Measurements from ENCODE around the gene CNNM1.

Gene CNNM1

DNA sequence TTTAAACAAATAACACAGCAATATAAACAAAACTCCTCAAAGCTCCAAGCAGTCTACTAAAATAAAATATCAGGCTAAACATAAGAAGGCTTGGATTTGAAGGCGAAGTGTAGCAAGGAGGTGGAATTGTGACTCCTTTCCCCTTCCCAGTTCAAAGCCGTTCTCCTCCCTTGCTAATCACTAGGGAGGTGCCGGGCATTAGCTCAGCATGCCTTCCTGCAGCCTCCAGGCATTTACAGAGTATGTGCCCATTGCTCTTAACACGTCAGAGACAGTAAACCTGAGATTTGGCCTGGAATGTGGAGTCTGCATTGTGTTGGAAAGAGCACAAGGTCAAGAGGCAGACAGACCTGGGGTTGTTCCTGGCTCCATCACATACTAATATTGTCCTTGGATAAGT lies 15.6 kb downstream of the CNNM1 start:
- H3K4me3 ChIP-seq (ENCODE audit: low read depth, low read length), result no peak overlapping the region
- DNase-seq (ENCODE audit: low read depth, low spot score), result no peak
- POLR2A ChIA-PET, result no interaction called here
- CTCF ChIA-PET, result no interaction called here
- TF ChIP-seq, protein P1, sequence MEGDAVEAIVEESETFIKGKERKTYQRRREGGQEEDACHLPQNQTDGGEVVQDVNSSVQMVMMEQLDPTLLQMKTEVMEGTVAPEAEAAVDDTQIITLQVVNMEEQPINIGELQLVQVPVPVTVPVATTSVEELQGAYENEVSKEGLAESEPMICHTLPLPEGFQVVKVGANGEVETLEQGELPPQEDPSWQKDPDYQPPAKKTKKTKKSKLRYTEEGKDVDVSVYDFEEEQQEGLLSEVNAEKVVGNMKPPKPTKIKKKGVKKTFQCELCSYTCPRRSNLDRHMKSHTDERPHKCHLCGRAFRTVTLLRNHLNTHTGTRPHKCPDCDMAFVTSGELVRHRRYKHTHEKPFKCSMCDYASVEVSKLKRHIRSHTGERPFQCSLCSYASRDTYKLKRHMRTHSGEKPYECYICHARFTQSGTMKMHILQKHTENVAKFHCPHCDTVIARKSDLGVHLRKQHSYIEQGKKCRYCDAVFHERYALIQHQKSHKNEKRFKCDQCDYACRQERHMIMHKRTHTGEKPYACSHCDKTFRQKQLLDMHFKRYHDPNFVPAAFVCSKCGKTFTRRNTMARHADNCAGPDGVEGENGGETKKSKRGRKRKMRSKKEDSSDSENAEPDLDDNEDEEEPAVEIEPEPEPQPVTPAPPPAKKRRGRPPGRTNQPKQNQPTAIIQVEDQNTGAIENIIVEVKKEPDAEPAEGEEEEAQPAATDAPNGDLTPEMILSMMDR (IDR thresholded peaks at IDR 0.05; ENCODE audit: insufficient read depth, low read length, missing control alignments), result no peak

DNA sequence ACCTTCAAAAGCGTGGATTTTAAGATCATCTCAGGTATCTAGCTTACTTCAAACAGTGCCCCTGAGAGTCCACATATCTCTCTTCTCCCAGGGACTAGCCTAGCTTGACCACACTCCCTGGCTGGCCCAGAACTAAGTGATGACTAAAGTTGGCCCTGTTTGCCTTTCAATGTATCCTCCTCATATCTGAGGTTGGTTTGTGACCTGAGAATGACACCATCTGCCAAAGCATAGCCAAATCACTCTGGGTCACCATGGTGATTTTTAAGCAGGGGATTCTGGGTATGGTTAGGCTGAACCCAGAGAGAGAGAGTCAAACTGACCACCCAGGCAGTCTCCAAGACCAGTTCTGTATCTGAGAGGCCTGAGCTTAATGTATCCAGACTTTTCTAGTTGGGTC lies 16.2 kb downstream of the CNNM1 start:
- DNase-seq (ENCODE audit: low read depth, low spot score), result no peak
- no peak overlapping the region for H3K4me3 ChIP-seq (ENCODE audit: low read depth, low read length)
- ChIA-PET CTCF (no interaction called here), POLR2A (no interaction called here)
- TF ChIP-seq, protein P1 (IDR thresholded peaks at IDR 0.05; ENCODE audit: insufficient read depth, low read length, missing control alignments), result no peak

DNA sequence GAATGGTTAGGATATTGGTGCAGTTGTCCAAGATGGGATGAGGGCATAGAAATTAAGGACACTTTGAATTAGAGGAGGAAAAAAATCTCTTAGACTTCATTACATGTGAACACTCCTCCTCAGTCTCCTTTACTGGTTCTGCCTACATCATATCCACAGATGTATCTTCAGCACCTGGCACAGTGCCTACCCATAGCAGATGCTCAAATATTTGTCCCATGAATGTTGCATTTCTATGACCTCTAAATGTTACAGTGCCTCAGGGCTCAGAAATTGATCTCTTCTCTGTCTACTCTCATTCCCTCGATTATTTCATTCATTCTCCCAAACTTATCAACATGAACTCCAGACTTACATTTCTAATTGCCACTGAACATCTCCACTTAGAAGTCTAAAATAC lies 17.1 kb downstream of the CNNM1 start:
- DNase-seq (ENCODE audit: low read depth, low spot score), result no peak
- ChIA-PET CTCF (no interaction called here), POLR2A (no interaction called here)
- TF ChIP-seq, protein P1 (IDR thresholded peaks at IDR 0.05; ENCODE audit: insufficient read depth, low read length, missing control alignments), result no peak
- H3K4me3 ChIP-seq (ENCODE audit: low read depth, low read length), result no peak overlapping the region

DNA sequence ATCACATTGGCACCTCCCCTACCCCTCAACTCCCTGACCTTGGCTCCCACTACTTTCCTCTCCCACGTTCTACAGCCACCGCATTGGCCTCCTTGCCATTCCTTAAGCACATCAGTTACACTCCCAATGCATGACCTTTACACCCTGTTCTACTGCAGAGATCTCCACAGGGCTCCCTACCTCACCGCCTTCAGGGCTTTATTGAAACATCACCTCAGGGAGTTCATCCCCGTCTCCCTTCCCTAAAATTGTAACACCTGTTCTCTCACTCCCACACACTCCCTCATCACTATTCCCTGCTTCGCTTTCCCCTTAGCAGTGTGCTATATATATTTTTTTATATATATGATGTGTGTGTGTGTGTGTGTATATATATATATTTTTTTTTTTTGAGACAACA lies 18.5 kb downstream of the CNNM1 start:
- H3K4me3 ChIP-seq (ENCODE audit: low read depth, low read length), result no peak overlapping the region
- DNase-seq (ENCODE audit: low read depth, low spot score), result no peak
- TF ChIP-seq, protein P1 (IDR thresholded peaks at IDR 0.05; ENCODE audit: insufficient read depth, low read length, missing control alignments), result no peak
- ChIA-PET CTCF (no interaction called here), POLR2A (no interaction called here)

DNA sequence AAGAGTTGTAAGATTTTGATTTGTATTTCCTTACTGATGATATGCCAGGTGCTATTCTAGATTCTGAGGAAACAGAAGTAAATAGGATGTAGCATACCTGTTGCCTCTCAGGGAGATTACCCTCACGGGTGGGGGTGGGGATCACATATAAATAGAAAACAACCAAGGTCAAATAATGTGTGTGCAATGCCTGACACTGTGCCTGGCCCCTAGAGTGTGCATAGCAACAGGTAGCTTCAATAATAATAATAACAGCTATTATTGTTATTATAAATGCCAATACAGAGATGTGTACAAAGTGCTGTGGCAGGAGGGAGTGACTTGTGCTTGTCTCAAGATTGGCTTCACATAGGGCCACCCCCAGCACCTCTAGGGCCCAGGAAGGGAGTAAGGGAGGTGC lies 24.0 kb downstream of the CNNM1 start:
- CTCF ChIA-PET, result no interaction called here
- POLR2A ChIA-PET, result no interaction called here
- DNase-seq (ENCODE audit: low read depth, low spot score), result no peak
- TF ChIP-seq, protein P1 (IDR thresholded peaks at IDR 0.05; ENCODE audit: insufficient read depth, low read length, missing control alignments), result no peak
- H3K4me3 ChIP-seq (ENCODE audit: low read depth, low read length), result no peak overlapping the region

DNA sequence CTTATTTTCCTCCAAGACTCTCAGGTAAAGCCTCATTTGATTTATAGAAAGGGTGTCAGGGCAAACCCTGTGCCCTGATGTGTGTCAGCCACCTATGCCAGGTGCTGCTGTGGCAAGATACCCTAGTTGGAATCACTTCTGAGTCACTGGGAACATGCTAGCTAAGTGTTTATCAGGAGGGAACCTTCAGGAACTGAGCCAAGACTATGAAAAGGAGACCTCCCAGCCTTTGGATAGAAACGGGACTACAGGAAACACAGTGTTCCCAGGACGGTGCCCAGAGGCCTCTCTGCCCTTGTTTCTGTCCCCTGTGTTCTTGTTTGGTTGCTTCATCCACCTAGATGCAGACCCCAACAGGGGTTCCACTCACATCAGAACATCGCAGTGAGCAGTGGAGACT lies 28.5 kb downstream of the CNNM1 start:
- no peak for DNase-seq (ENCODE audit: low read depth, low spot score)
- TF ChIP-seq, protein P1 (IDR thresholded peaks at IDR 0.05; ENCODE audit: insufficient read depth, low read length, missing control alignments), result no peak
- POLR2A ChIA-PET, result no interaction called here
- no peak overlapping the region for H3K4me3 ChIP-seq (ENCODE audit: low read depth, low read length)
- CTCF ChIA-PET, result no interaction called here
